PC-9 (cell line): ENCODE data around the gene FEM1C.

Experiments
- EZH2 ChIP-seq: fragments of 200-600 bp; sonication (generic); IDR thresholded peaks from 2 replicates; pipeline ENCODE4 v1.8.0; 2017; ENCODE audit warnings: antibody characterized with exemption, low read depth
- TF ChIP-seq, protein P1 (sequence below): fragments of 200-600 bp; sonication (generic); conservative IDR thresholded peaks from 2 replicates; pipeline ENCODE4 v1.6.1; 2017; ENCODE audit warnings: mixed run types, antibody characterized with exemption, mild to moderate bottlenecking, moderate library complexity

DNA sequence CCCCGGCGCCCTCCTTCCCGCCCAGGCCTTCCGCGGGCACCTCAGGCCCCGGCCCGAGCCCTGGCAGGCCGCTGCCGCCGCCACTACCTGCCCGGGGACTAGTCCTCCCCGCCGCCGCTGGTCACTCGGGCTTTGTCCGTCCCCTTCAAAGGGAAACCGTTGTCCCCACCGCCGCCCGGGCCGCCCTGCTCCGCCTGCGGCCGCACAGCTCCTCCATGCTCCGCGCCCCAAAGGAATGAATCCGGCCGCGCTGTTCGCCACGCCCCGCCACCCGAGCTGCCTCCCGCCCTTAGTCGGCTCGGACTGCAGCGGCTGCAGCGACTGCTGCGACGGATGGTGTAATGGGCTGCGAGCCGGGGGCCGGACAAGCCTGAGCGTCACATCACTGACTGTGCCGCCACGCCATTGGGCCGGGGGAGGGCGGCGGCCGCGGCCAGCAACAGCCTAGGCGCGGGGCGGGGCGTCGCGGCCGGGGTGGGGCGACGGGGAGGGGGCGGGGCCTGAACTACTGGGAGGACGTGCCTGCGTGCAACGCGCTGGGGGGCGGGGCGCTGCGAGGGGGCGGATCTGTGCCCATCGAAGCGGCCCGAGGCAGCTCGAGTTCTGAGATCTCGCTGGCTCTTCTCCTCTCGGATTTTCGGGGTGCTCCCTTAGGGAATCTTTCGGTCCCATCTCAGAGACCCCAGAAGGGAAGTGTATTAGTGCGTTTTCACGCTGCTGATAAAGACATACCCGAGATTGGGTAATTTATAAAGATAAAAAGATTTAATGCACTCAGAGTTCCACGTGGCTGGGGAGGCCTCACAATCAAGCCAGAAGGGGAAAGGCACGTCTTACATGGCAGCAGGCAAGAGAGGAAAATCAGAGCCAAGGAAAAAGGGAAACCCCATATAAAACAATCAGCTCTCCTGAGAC is at the start of gene FEM1C:
- no peak for TF ChIP-seq EZH2
- TF ChIP-seq, protein P1, sequence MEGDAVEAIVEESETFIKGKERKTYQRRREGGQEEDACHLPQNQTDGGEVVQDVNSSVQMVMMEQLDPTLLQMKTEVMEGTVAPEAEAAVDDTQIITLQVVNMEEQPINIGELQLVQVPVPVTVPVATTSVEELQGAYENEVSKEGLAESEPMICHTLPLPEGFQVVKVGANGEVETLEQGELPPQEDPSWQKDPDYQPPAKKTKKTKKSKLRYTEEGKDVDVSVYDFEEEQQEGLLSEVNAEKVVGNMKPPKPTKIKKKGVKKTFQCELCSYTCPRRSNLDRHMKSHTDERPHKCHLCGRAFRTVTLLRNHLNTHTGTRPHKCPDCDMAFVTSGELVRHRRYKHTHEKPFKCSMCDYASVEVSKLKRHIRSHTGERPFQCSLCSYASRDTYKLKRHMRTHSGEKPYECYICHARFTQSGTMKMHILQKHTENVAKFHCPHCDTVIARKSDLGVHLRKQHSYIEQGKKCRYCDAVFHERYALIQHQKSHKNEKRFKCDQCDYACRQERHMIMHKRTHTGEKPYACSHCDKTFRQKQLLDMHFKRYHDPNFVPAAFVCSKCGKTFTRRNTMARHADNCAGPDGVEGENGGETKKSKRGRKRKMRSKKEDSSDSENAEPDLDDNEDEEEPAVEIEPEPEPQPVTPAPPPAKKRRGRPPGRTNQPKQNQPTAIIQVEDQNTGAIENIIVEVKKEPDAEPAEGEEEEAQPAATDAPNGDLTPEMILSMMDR = no peak
